ENCODE data around the gene NRG2. TPM values are rescaled to one million over a fixed set of nuclear protein-coding genes. Genes with fewer than 3 reads are reported as not detected.

Gene NRG2
- total and polyA plus RNA-seq, 2 of the 4 experiments (the other 2 are of a cell fraction): 0.18 TPM; not detected in 1

GRCh38 chr5:139915834-139916233 is 127.3 kb downstream of the NRG2 start:
- no peak overlapping the region for H4K91ac ChIP-seq (ENCODE audit: insufficient read depth, low read depth, low read length)
- no peak overlapping the region for H2BK15ac ChIP-seq (ENCODE audit: low read depth, low read length)
- no peaks in the 10 kb centered on the region for H3K9me1 ChIP-seq (ENCODE audit: insufficient read depth, low read length)
- H2BK5ac ChIP-seq (ENCODE audit: low read depth, low read length, poor library complexity, severe bottlenecking): no peak overlapping the region
- intact Hi-C loops (cut with micrococcal nuclease): no loop called here
- H3K79me1 ChIP-seq (ENCODE audit: low read depth in 1 of 2, low read length in 2 of 2): no peaks in the 10 kb centered on the region
- H2BK120ac ChIP-seq (ENCODE audit: low read depth, low read length): no peak overlapping the region
- H3K4me3 ChIP-seq (ENCODE audit: insufficient read depth, low read depth, low read length): no peak overlapping the region
- CTCF ChIA-PET: no interaction called here
- BruUV-seq (replicated peaks): no TSS peak
- H2BK20ac ChIP-seq (ENCODE audit: low read depth, low read length): no peak overlapping the region
- no peak overlapping the region for H4K5ac ChIP-seq (ENCODE audit: low read depth, low read length)
- H4K8ac ChIP-seq (ENCODE audit: low read depth in 2 of 2, low read length in 2 of 2): no peak overlapping the region
- peaks cover 18% of the 10 kb centered on the region for H3K27me3 ChIP-seq (ENCODE audit: control insufficient read depth, insufficient read depth, low read length)
- H2AFZ ChIP-seq (replicated peaks; ENCODE audit: low read length, poor library complexity): no peak overlapping the region
- no peak overlapping the region for H3K4ac ChIP-seq (ENCODE audit: low read depth, low read length)
- no peak overlapping the region for H3K27ac ChIP-seq (ENCODE audit: insufficient read depth, low read length)
- no peaks in the 10 kb centered on the region for H3K4me1 ChIP-seq (ENCODE audit: control insufficient read depth, insufficient read depth, low read length)
- in situ Hi-C loops (cut with MboI; ENCODE audit: low sequenced_read_pairs): no loop called here
- no peak overlapping the region for H3K9ac ChIP-seq (ENCODE audit: low read depth, low read length)
- ATAC-seq (ENCODE audit: low read depth): no peak
- no peak for DNase-seq
- dilution Hi-C loops (cut with HindIII; ENCODE audit: low sequenced_read_pairs, unreplicated experiment): no loop called here
- H3K9me3 ChIP-seq (ENCODE audit: control insufficient read depth, insufficient read depth, low read length): no peaks in the 10 kb centered on the region
- no peak overlapping the region for H2AK9ac ChIP-seq (replicated peaks; ENCODE audit: low read depth, low read length, poor library complexity)
- no peak overlapping the region for H3K56ac ChIP-seq (ENCODE audit: extremely low read depth, insufficient read depth, low read length)
- 8% methylated on average over 2 of the region's 3 CpGs; no CpG with 5 or more reads in 1 of the 2 experiments for WGBS, 2 experiments (ENCODE audit: extremely low coverage in 2 of 2, insufficient read length in 1 of 2)
- H2AK5ac ChIP-seq (ENCODE audit: low read depth, low read length): no peak overlapping the region
- no peak for TF ChIP-seq MAFK (IDR thresholded peaks at IDR 0.05; ENCODE audit: low read depth, low read length)
- TF ChIP-seq, protein P1, sequence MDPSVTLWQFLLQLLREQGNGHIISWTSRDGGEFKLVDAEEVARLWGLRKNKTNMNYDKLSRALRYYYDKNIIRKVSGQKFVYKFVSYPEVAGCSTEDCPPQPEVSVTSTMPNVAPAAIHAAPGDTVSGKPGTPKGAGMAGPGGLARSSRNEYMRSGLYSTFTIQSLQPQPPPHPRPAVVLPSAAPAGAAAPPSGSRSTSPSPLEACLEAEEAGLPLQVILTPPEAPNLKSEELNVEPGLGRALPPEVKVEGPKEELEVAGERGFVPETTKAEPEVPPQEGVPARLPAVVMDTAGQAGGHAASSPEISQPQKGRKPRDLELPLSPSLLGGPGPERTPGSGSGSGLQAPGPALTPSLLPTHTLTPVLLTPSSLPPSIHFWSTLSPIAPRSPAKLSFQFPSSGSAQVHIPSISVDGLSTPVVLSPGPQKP (IDR thresholded peaks at IDR 0.05; ENCODE audit: borderline replicate concordance, low read depth, low read length): no peak
- H3K14ac ChIP-seq (replicated peaks; ENCODE audit: low read depth, low read length): no peak overlapping the region
- no peak overlapping the region for H3K4me2 ChIP-seq (ENCODE audit: low read depth, low read length)
- no peaks in the 10 kb centered on the region for H4K20me1 ChIP-seq (ENCODE audit: insufficient read depth, low read length)
- H3K18ac ChIP-seq (ENCODE audit: low read depth, low read length): no peak overlapping the region
- no peak overlapping the region for H3K23ac ChIP-seq (ENCODE audit: low read depth, low read length)
- H3K36me3 ChIP-seq (ENCODE audit: control insufficient read depth, insufficient read depth, low read length): no peaks in the 10 kb centered on the region
- POLR2A ChIA-PET (ENCODE audit: unreplicated experiment): no interaction called here

Measured in IMR-90 (cell line).